ENCODE results near the gene ERI2. TPM values are rescaled to one million over a fixed set of nuclear protein-coding genes. Genes with fewer than 3 reads are reported as not detected.

Gene ERI2
- total and polyA plus RNA-seq, 4 donors, result 5.9 to 29.7 (median 10.9) TPM

GRCh38 chr16:20846551-20846950 lies 40.3 kb upstream of the ERI2 start:
- no peak overlapping the region for H3K27ac ChIP-seq (ENCODE audit: low read depth in 1 of 2, low read length in 1 of 2)
- DNase-seq (no peak), ATAC-seq (ENCODE audit: insufficient read depth, low FRiP score) (no peak)
- peaks cover 0 to 24% (median 5%) of the 10 kb centered on the region in 4 donors for H3K36me3 ChIP-seq (ENCODE audit: control insufficient read depth in 4 of 4, insufficient read depth in 4 of 4, low read length in 4 of 4)
- no peak for TF ChIP-seq CTCF (IDR thresholded peaks at IDR 0.05; ENCODE audit: control extremely low read depth, extremely low read depth)
- H3K9ac ChIP-seq (ENCODE audit: insufficient read depth in 1 of 2, low read length in 2 of 2), result no peak overlapping the region
- no peaks in the 10 kb centered on the region for H3K9me3 ChIP-seq (ENCODE audit: control insufficient read depth in 4 of 4, insufficient read depth in 3 of 4, low read length in 3 of 4)
- H3K4me1 ChIP-seq (ENCODE audit: control insufficient read depth in 5 of 5, insufficient read depth in 5 of 5, low read length in 5 of 5), result peaks cover 3 to 13% (median 6%) of the 10 kb centered on the region in 5 donors
- H3K27me3 ChIP-seq (ENCODE audit: control insufficient read depth in 3 of 3, insufficient read depth in 3 of 3, low read length in 2 of 3), result no peaks in the 10 kb centered on the region
- H3K4me3 ChIP-seq, result no peak overlapping the region

- H3K27me3 ChIP-seq (ENCODE audit: control insufficient read depth in 3 of 3, insufficient read depth in 3 of 3, low read length in 2 of 3), result no peaks in the 10 kb centered on the region
- H3K9ac ChIP-seq (ENCODE audit: insufficient read depth in 1 of 2, low read length in 2 of 2), result no peak overlapping the region
- H3K36me3 ChIP-seq (ENCODE audit: control insufficient read depth in 4 of 4, insufficient read depth in 4 of 4, low read length in 4 of 4), result peaks cover 0 to 24% (median 5%) of the 10 kb centered on the region in 4 donors
- no peaks in the 10 kb centered on the region for H3K9me3 ChIP-seq (ENCODE audit: control insufficient read depth in 4 of 4, insufficient read depth in 3 of 4, low read length in 3 of 4)
- no peak overlapping the region for H3K4me3 ChIP-seq
- no peak for DNase-seq
- ATAC-seq (ENCODE audit: insufficient read depth, low FRiP score), result no peak
- peaks cover 2 to 9% (median 6%) of the 10 kb centered on the region in 5 donors for H3K4me1 ChIP-seq (ENCODE audit: control insufficient read depth in 5 of 5, insufficient read depth in 5 of 5, low read length in 5 of 5)
- no peak overlapping the region for H3K27ac ChIP-seq (ENCODE audit: low read depth in 1 of 2, low read length in 1 of 2)
- WGBS, 2 donors, result 94 to 96% methylated on average over 6 of the region's 6 CpGs
- TF ChIP-seq CTCF (IDR thresholded peaks at IDR 0.05; ENCODE audit: control extremely low read depth, extremely low read depth), result no peak
Observed at GRCh38 chr16:20846030-20846429, 39.8 kb upstream of the ERI2 start.

- no peak overlapping the region for H3K9ac ChIP-seq (ENCODE audit: insufficient read depth in 1 of 2, low read length in 2 of 2)
- H3K27ac ChIP-seq (ENCODE audit: low read depth in 1 of 2, low read length in 1 of 2), result no peak overlapping the region
- WGBS, 2 donors, result 28 to 56% methylated on average over 3 of the region's 3 CpGs
- H3K9me3 ChIP-seq (ENCODE audit: control insufficient read depth in 4 of 4, insufficient read depth in 3 of 4, low read length in 3 of 4), result no peaks in the 10 kb centered on the region
- peaks cover 0 to 29% (median 9%) of the 10 kb centered on the region in 4 donors for H3K36me3 ChIP-seq (ENCODE audit: control insufficient read depth in 4 of 4, insufficient read depth in 4 of 4, low read length in 4 of 4)
- H3K4me3 ChIP-seq, result no peak overlapping the region
- no peak for DNase-seq
- no peak for TF ChIP-seq CTCF (IDR thresholded peaks at IDR 0.05; ENCODE audit: control extremely low read depth, extremely low read depth)
- ATAC-seq (ENCODE audit: insufficient read depth, low FRiP score), result no peak
- H3K27me3 ChIP-seq (ENCODE audit: control insufficient read depth in 3 of 3, insufficient read depth in 3 of 3, low read length in 2 of 3), result no peaks in the 10 kb centered on the region
- peaks cover 0 to 1% (median 0%) of the 10 kb centered on the region in 5 donors for H3K4me1 ChIP-seq (ENCODE audit: control insufficient read depth in 5 of 5, insufficient read depth in 5 of 5, low read length in 5 of 5)
Observed at GRCh38 chr16:20844588-20844987, 38.3 kb upstream of the ERI2 start.

- H3K36me3 ChIP-seq (ENCODE audit: control insufficient read depth in 4 of 4, insufficient read depth in 4 of 4, low read length in 4 of 4), result peaks cover 0 to 29% (median 9%) of the 10 kb centered on the region in 4 donors
- peak overlapping the region in 1 of 2 donors; percentile 3 for H3K9ac ChIP-seq (ENCODE audit: insufficient read depth in 1 of 2, low read length in 2 of 2)
- H3K27me3 ChIP-seq (ENCODE audit: control insufficient read depth in 3 of 3, insufficient read depth in 3 of 3, low read length in 2 of 3), result no peaks in the 10 kb centered on the region
- H3K4me1 ChIP-seq (ENCODE audit: control insufficient read depth in 5 of 5, insufficient read depth in 5 of 5, low read length in 5 of 5), result no peaks in the 10 kb centered on the region
- no peak for TF ChIP-seq CTCF (IDR thresholded peaks at IDR 0.05; ENCODE audit: control extremely low read depth, extremely low read depth)
- H3K9me3 ChIP-seq (ENCODE audit: control insufficient read depth in 4 of 4, insufficient read depth in 3 of 4, low read length in 3 of 4), result no peaks in the 10 kb centered on the region
- H3K27ac ChIP-seq (ENCODE audit: low read depth in 1 of 2, low read length in 1 of 2), result no peak overlapping the region
- ATAC-seq (ENCODE audit: insufficient read depth, low FRiP score), result no peak
- no peak overlapping the region for H3K4me3 ChIP-seq
- WGBS, 2 donors, result 78 to 85% methylated on average over 2 of the region's 2 CpGs
- no peak for DNase-seq
Observed at GRCh38 chr16:20844054-20844453, 37.8 kb upstream of the ERI2 start.

Data from lung (tissue), 12 donors.